BLaER1 (cell line): Measurements from ENCODE around the gene INTS4.
"Not testable (repeated sequence)": the region's sequence is repeated elsewhere in the genome, so short reads cannot be mapped to it uniquely, and the experiment has no call there.

Experiments used
- H3K27ac ChIP-seq: shearing (Covaris generic); formaldehyde crosslinking; 2 replicates; pipeline ENCODE4 v1.8.1; 2022
- H3K27me3 ChIP-seq: shearing (Covaris generic); formaldehyde crosslinking; 2 replicates; pipeline ENCODE4 v1.8.1; 2022
- H3K36me3 ChIP-seq: shearing (Covaris generic); formaldehyde crosslinking; 2 replicates; pipeline ENCODE4 v1.8.1; 2022
- H3K4me1 ChIP-seq: shearing (Covaris generic); formaldehyde crosslinking; 2 replicates; pipeline ENCODE4 v1.8.1; 2022
- H3K4me2 ChIP-seq: shearing (Covaris generic); formaldehyde crosslinking; 2 replicates; pipeline ENCODE4 v1.8.1; 2022
- H3K4me3 ChIP-seq: shearing (Covaris generic); formaldehyde crosslinking; 2 replicates; pipeline ENCODE4 v1.8.1; 2022
- H3K9ac ChIP-seq: shearing (Covaris generic); formaldehyde crosslinking; 2 replicates; pipeline ENCODE4 v1.8.1; 2022
- H3K9me3 ChIP-seq: shearing (Covaris generic); formaldehyde crosslinking; 2 replicates; pipeline ENCODE4 v1.8.1; 2022
- H4K20me1 ChIP-seq: shearing (Covaris generic); formaldehyde crosslinking; 2 replicates; pipeline ENCODE4 v1.8.1; 2022
- Cebpa-rat ChIP-seq: shearing (Covaris generic); IDR thresholded peaks from 2 replicates; pipeline ENCODE4 v1.8.1; 2022

The INTS4 gene

GRCh38 chr11:77883775-77884174 is 110.7 kb downstream of the INTS4 start:
- no peaks in the 10 kb centered on the region for H3K9me3 ChIP-seq
- no peak overlapping the region for H3K9ac ChIP-seq
- no peak for TF ChIP-seq Cebpa-rat
- H4K20me1 ChIP-seq: peaks cover 18% of the 10 kb centered on the region
- H3K36me3 ChIP-seq: peaks cover 72% of the 10 kb centered on the region
- H3K4me3 ChIP-seq: no peak overlapping the region
- no peak overlapping the region for H3K27ac ChIP-seq
- H3K4me1 ChIP-seq: peaks cover 18% of the 10 kb centered on the region
- no peak overlapping the region for H3K4me2 ChIP-seq
- H3K27me3 ChIP-seq: no peaks in the 10 kb centered on the region

- H3K4me2 ChIP-seq: no peak overlapping the region
- no peak overlapping the region for H3K27ac ChIP-seq
- H3K9me3 ChIP-seq: no peaks in the 10 kb centered on the region
- no peaks in the 10 kb centered on the region for H3K27me3 ChIP-seq
- no peak for TF ChIP-seq Cebpa-rat
- peaks cover 20% of the 10 kb centered on the region for H4K20me1 ChIP-seq
- peaks cover 27% of the 10 kb centered on the region for H3K4me1 ChIP-seq
- H3K9ac ChIP-seq: no peak overlapping the region
- H3K36me3 ChIP-seq: peaks cover 86% of the 10 kb centered on the region
- H3K4me3 ChIP-seq: no peak overlapping the region
Observed at GRCh38 chr11:77882396-77882795, 112.1 kb downstream of the INTS4 start.

- Histone ChIP-seq H3K27me3 (no peaks in the 10 kb centered on the region), H3K9me3 (no peaks in the 10 kb centered on the region), H4K20me1 (peaks cover 20% of the 10 kb centered on the region), H3K4me1 (peaks cover 27% of the 10 kb centered on the region), H3K27ac (no peak overlapping the region), H3K4me2 (peak overlapping the region; percentile 75), H3K4me3 (no peak overlapping the region), H3K9ac (no peak overlapping the region), H3K36me3 (peaks cover 93% of the 10 kb centered on the region)
- no peak for TF ChIP-seq Cebpa-rat
Observed at GRCh38 chr11:77879218-77879617, 115.2 kb downstream of the INTS4 start.

GRCh38 chr11:77878247-77878646 is 116.2 kb downstream of the INTS4 start:
- not testable (repeated sequence) for H3K27ac ChIP-seq, H3K27me3 ChIP-seq, H3K9me3 ChIP-seq, H3K4me3 ChIP-seq, H3K9ac ChIP-seq
- peaks cover 89% of the 10 kb centered on the region for H3K36me3 ChIP-seq
- H3K4me2 ChIP-seq: peak overlapping the region; percentile 75
- H3K4me1 ChIP-seq: peaks cover 27% of the 10 kb centered on the region
- H4K20me1 ChIP-seq: peaks cover 20% of the 10 kb centered on the region

GRCh38 chr11:77876045-77876444 is 118.4 kb downstream of the INTS4 start:
- Histone ChIP-seq H3K9me3 (no peaks in the 10 kb centered on the region), H3K4me3 (no peak overlapping the region), H3K4me1 (peaks cover 27% of the 10 kb centered on the region), H4K20me1 (peaks cover 20% of the 10 kb centered on the region), H3K4me2 (no peak overlapping the region), H3K27me3 (no peaks in the 10 kb centered on the region), H3K27ac (no peak overlapping the region), H3K9ac (no peak overlapping the region), H3K36me3 (peaks cover 84% of the 10 kb centered on the region)
- no peak for TF ChIP-seq Cebpa-rat

- no peak overlapping the region for H3K27ac ChIP-seq
- peaks cover 7% of the 10 kb centered on the region for H4K20me1 ChIP-seq
- H3K9ac ChIP-seq: no peak overlapping the region
- no peak overlapping the region for H3K4me2 ChIP-seq
- no peak overlapping the region for H3K4me3 ChIP-seq
- H3K36me3 ChIP-seq: peaks cover 87% of the 10 kb centered on the region
- H3K27me3 ChIP-seq: no peaks in the 10 kb centered on the region
- no peaks in the 10 kb centered on the region for H3K9me3 ChIP-seq
- peaks cover 13% of the 10 kb centered on the region for H3K4me1 ChIP-seq
- no peak for TF ChIP-seq Cebpa-rat
Observed at GRCh38 chr11:77874206-77874605, 120.3 kb downstream of the INTS4 start.

- Histone ChIP-seq H3K36me3 (peaks cover 88% of the 10 kb centered on the region), H3K4me3 (no peak overlapping the region), H3K9ac (no peak overlapping the region), H3K27ac (no peak overlapping the region), H3K4me1 (peaks cover 5% of the 10 kb centered on the region), H3K27me3 (no peaks in the 10 kb centered on the region), H3K9me3 (no peaks in the 10 kb centered on the region), H4K20me1 (no peaks in the 10 kb centered on the region), H3K4me2 (no peak overlapping the region)
- no peak for TF ChIP-seq Cebpa-rat
Observed at GRCh38 chr11:77873345-77873744, 121.1 kb downstream of the INTS4 start.

GRCh38 chr11:77871855-77872254 is 122.6 kb downstream of the INTS4 start:
- Histone ChIP-seq H3K36me3 (peaks cover 74% of the 10 kb centered on the region), H3K9ac (no peak overlapping the region), H3K4me2 (no peak overlapping the region), H3K9me3 (no peaks in the 10 kb centered on the region), H3K27me3 (no peaks in the 10 kb centered on the region), H3K4me1 (no peaks in the 10 kb centered on the region), H3K4me3 (no peak overlapping the region), H3K27ac (no peak overlapping the region), H4K20me1 (no peaks in the 10 kb centered on the region)
- no peak for TF ChIP-seq Cebpa-rat

GRCh38 chr11:77868744-77869143 is 125.7 kb downstream of the INTS4 start:
- H3K4me3 ChIP-seq: no peak overlapping the region
- H3K4me2 ChIP-seq: no peak overlapping the region
- no peaks in the 10 kb centered on the region for H4K20me1 ChIP-seq
- H3K27me3 ChIP-seq: no peaks in the 10 kb centered on the region
- no peak overlapping the region for H3K9ac ChIP-seq
- peaks cover 43% of the 10 kb centered on the region for H3K36me3 ChIP-seq
- H3K27ac ChIP-seq: no peak overlapping the region
- no peaks in the 10 kb centered on the region for H3K9me3 ChIP-seq
- H3K4me1 ChIP-seq: no peaks in the 10 kb centered on the region
- no peak for TF ChIP-seq Cebpa-rat

- H3K27ac ChIP-seq: no peak overlapping the region
- H3K36me3 ChIP-seq: peaks cover 33% of the 10 kb centered on the region
- TF ChIP-seq Cebpa-rat: no peak
- H3K9ac ChIP-seq: no peak overlapping the region
- no peaks in the 10 kb centered on the region for H3K27me3 ChIP-seq
- H3K4me2 ChIP-seq: no peak overlapping the region
- no peaks in the 10 kb centered on the region for H3K4me1 ChIP-seq
- no peaks in the 10 kb centered on the region for H3K9me3 ChIP-seq
- no peak overlapping the region for H3K4me3 ChIP-seq
- no peaks in the 10 kb centered on the region for H4K20me1 ChIP-seq
Observed at GRCh38 chr11:77866336-77866735, 128.1 kb downstream of the INTS4 start.

GRCh38 chr11:77865805-77866204 is 128.7 kb downstream of the INTS4 start:
- H3K27ac ChIP-seq: no peak overlapping the region
- no peak for TF ChIP-seq Cebpa-rat

GRCh38 chr11:77861444-77861843 is 133.0 kb downstream of the INTS4 start:
- not testable (repeated sequence) for H4K20me1 ChIP-seq, H3K4me1 ChIP-seq, H3K9ac ChIP-seq, H3K4me2 ChIP-seq, H3K4me3 ChIP-seq, H3K27ac ChIP-seq, H3K27me3 ChIP-seq, H3K9me3 ChIP-seq
- peaks cover 35% of the 10 kb centered on the region for H3K36me3 ChIP-seq

More at GRCh38 chr11:77865805-77866204, 128.7 kb downstream of the INTS4 start:
- H3K9me3 ChIP-seq: no peaks in the 10 kb centered on the region
- H3K4me2 ChIP-seq: no peak overlapping the region
- H3K27me3 ChIP-seq: no peaks in the 10 kb centered on the region
- H3K9ac ChIP-seq: no peak overlapping the region
- no peak overlapping the region for H3K4me3 ChIP-seq
- peaks cover 31% of the 10 kb centered on the region for H3K36me3 ChIP-seq
- H4K20me1 ChIP-seq: no peaks in the 10 kb centered on the region
- no peaks in the 10 kb centered on the region for H3K4me1 ChIP-seq

- Histone ChIP-seq H3K9me3 (peaks cover 42% of the 10 kb centered on the region), H3K36me3 (peaks cover 65% of the 10 kb centered on the region)
- H3K4me1 ChIP-seq, H3K4me3 ChIP-seq, H4K20me1 ChIP-seq, H3K9ac ChIP-seq, H3K4me2 ChIP-seq, H3K27me3 ChIP-seq, H3K27ac ChIP-seq: not testable (repeated sequence)
Observed at GRCh38 chr11:77857906-77858457, 136.5 kb downstream of the INTS4 start.
